ENCODE results near the gene TNFRSF1A.

TNFRSF1A gene

GRCh38 chr12:6374028-6374785 lies 32.3 kb upstream of the TNFRSF1A start:
- DNase-seq = no peak

GRCh38 chr12:6373022-6373787 lies 31.3 kb upstream of the TNFRSF1A start:
- no peak for DNase-seq

GRCh38 chr12:6372403-6373003 lies 30.6 kb upstream of the TNFRSF1A start:
- DNase-seq = no peak

GRCh38 chr12:6370994-6371754 lies 29.3 kb upstream of the TNFRSF1A start:
- DNase-seq = no peak

GRCh38 chr12:6370576-6370935 lies 28.7 kb upstream of the TNFRSF1A start:
- DNase-seq = no peak

- DNase-seq = no peak
These were observed 28.2 kb upstream of the TNFRSF1A start for GRCh38 chr12:6369916-6370575.

GRCh38 chr12:6368906-6369525 lies 27.1 kb upstream of the TNFRSF1A start:
- DNase-seq = no peak

- no peak for DNase-seq
These were observed 26.4 kb upstream of the TNFRSF1A start for GRCh38 chr12:6367969-6368892.

- DNase-seq = peak in 4 of 6 experiments; percentile 22 to 48 (median 39)
These were observed 25.4 kb upstream of the TNFRSF1A start for GRCh38 chr12:6367065-6367968.

- peak in 2 of 6 experiments; percentile 30 to 65 for DNase-seq
These were observed 22.1 kb upstream of the TNFRSF1A start for GRCh38 chr12:6364044-6364374.

GRCh38 chr12:6363330-6364043 lies 21.6 kb upstream of the TNFRSF1A start:
- DNase-seq = peak in 5 of 6 experiments; percentile 36 to 71 (median 51)

- DNase-seq = no peak
These were observed 21.1 kb upstream of the TNFRSF1A start for GRCh38 chr12:6363010-6363329.

- DNase-seq = no peak
These were observed 20.5 kb upstream of the TNFRSF1A start for GRCh38 chr12:6362403-6362802.

GRCh38 chr12:6361834-6362233 lies 20.0 kb upstream of the TNFRSF1A start:
- DNase-seq = peak in 3 of 6 experiments; percentile 25 to 57 (median 37)

GRCh38 chr12:6360578-6361490 lies 19.0 kb upstream of the TNFRSF1A start:
- DNase-seq = no peak

GRCh38 chr12:6360080-6360571 lies 18.2 kb upstream of the TNFRSF1A start:
- no peak for DNase-seq

GRCh38 chr12:6358881-6359280 lies 17.0 kb upstream of the TNFRSF1A start:
- no peak for DNase-seq

- DNase-seq = no peak
These were observed 14.5 kb upstream of the TNFRSF1A start for GRCh38 chr12:6356374-6356820.
